ENCODE data around the gene ADCY5.

The ADCY5 gene

GRCh38 chr3:123346021-123346420 lies 102.9 kb downstream of the ADCY5 start:
- DNase-seq (ENCODE audit: low read depth in 4 of 4, low spot score in 1 of 4) = no peak

GRCh38 chr3:123344907-123345594 lies 103.8 kb downstream of the ADCY5 start:
- no peak for DNase-seq (ENCODE audit: low read depth in 4 of 4, low spot score in 1 of 4)

DNA sequence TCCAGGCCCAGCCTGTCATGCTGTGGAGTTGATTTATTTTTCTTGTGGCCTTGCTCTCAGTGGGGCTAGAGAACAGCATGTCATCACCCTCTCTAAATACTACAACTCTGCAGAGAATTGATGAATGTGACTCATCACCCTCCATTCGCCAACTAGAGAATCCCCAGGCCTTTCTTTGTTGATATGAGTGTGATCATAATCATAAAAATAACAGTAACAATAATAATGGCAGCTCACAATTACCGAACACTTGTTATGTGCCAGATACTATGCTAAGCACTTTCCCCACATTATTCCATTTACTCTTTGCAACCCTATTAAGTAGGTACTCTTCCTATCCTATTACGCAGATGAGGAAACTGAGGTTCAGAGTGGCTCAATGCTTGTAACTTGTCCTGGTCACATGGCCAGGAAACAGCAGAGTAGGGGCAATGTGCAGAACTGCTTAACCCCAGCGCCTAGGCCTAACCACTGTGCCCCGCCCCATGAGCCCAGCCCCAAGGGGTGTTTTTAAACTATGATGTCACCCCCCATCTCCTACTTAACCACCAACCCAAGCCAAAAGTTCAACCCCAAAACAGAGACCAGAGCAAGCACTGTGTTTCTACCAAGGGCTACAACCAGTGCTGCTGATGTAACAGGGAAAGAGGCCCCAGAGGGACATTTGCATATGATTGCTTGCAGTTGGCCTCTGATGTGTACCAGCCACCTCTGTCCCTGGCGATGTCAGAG lies 104.5 kb downstream of the ADCY5 start:
- no peak for DNase-seq (ENCODE audit: low read depth in 4 of 4, low spot score in 1 of 4)

DNA sequence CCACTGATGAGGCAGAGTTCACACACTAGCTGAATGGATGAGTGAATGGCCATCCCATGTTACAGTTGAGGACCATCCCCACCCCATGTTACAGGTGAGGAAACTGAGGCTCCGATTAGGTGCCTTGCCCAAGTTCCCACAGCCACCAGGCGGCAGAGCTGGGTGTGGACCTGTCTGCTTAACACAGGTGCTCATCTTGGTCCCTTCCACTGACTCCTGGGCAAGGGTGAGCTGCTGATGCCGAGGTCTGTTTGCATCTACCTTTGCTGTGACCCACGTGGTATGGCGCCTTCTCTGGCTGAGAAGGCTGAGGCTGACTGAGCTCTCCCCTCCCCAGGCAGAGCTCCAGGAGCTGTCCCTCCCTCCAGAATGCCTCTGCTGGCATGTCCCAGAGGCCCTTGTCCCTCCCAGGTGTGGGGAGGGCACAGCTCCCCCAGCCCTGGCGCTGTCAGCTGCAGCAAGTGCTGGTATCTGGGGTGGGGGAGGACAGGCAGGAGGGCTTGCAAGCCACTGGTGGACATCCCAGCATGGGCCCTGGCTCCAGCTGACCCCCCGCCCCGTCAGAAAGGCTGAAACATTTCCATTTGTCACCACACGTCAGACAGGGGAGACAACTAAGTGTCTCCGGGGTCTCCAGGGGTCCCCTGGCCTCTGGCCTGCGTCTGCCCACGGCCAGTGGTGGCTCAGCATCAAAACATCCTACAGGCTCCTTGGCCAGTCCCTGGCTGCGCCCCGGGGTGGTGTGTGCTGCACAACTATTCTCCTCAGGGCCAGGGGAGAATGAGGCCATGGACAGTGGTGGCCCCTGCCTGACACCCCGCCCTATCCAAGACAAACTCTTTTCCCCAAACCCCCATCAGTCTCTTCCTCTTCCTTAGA lies 105.4 kb downstream of the ADCY5 start:
- DNase-seq (ENCODE audit: low read depth in 4 of 4, low spot score in 1 of 4) = no peak

- no peak for DNase-seq (ENCODE audit: low read depth in 4 of 4, low spot score in 1 of 4)
Observed at GRCh38 chr3:123342631-123343080, 106.2 kb downstream of the ADCY5 start.

DNA sequence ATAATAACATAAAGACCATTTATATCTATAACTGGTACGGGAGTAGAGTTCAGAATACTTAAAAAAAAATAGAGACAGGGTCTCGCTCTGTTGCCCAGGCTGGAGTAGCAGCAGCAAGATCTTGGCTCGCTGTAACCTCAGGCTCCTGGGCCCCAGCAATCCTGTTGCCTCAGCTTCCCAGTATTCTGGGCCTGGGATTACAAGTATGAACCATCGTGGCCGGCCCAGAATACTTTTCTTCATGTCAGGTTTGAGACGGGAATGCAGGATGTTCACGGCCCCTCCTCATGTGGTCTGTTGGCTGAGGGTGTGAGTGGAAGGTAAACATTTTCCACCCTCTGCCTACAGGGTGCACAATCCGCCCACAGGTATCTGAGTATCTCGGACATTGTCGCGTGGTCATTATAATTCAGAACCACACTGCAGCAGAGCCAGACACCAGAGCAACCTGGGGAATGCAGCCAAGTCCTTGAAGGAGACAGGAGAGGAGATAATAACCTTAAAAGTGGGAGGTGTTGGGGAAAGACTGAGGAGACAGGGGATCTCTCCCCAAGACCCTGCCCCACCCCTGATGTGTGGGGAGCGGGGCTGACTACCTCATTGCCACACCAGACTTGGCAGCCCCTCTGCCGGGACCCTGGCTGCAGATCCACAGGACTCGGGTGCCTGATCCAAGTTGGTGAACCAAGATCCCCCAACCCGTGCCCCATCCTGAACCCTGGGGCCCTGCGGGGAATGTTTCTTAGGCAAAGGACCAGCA lies 106.8 kb downstream of the ADCY5 start:
- no peak for DNase-seq (ENCODE audit: low read depth in 4 of 4, low spot score in 1 of 4)

- DNase-seq (ENCODE audit: low read depth in 4 of 4, low spot score in 1 of 4) = no peak
Observed at GRCh38 chr3:123340336-123340735, 108.6 kb downstream of the ADCY5 start.

DNA sequence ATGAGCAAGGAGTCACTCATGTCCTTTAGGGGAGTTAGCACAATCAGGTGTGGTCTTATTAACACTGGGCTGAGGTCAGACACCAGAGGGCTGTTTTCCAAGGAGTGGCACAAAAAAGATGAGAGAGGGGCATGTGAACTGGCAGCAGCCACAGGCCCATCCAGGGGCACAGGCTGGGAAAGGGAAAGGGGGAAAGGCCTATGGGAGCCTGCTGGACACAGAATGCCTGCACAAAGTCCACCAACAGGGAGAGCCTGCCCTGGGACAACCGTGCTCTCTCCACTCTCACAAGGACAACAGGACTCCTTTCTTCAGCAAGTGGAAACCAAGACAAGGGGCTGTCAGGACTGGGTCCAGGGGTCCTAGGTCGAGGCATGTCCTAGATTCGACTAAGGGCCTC lies 109.6 kb downstream of the ADCY5 start:
- no peak for DNase-seq (ENCODE audit: low read depth in 4 of 4, low spot score in 1 of 4)

DNA sequence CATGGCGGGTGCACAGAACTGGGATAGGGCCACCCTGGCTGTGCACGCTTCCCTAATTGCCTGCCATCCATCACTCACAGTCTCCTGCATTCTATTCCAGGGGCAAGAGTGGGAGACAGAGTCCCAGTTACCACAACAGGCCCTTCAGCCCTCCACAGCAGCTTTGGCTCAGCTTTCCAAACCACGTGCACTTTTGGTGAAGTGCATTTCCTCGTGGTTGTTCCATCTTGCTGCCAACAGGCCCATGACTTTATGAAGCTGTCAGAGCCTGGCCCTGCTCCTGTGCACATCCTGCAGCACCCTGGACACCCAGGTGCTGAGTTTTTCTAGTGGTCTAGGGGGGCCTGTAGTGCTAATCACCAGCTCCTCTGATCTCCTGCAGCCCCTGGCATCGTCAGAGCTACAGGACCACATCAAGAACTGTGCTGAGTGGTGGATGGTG lies 110.2 kb downstream of the ADCY5 start:
- DNase-seq (ENCODE audit: low read depth in 4 of 4, low spot score in 1 of 4) = no peak

GRCh38 chr3:123337948-123338619 lies 110.8 kb downstream of the ADCY5 start:
- DNase-seq (ENCODE audit: low read depth in 4 of 4, low spot score in 1 of 4) = no peak

DNA sequence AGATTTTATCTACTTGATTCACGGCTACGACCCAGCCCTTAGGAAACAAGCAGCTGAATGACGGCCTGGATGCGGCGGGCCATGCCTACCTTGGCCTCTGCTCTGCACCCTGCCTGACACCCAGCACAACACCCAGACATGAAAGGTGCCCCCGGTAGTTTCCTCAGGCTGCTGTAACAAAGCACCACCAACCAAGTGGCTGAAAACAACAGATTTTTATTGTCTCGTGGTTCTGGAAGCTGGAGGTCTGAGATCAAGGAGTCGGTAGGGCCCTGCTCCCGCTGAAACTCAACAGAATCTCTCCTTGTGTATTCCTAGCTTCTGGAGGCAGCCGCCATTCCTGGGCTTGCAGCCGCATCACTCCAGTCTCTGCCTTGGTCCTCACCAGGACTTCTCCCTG lies 111.7 kb downstream of the ADCY5 start:
- no peak for DNase-seq (ENCODE audit: low read depth in 4 of 4, low spot score in 1 of 4)

DNA sequence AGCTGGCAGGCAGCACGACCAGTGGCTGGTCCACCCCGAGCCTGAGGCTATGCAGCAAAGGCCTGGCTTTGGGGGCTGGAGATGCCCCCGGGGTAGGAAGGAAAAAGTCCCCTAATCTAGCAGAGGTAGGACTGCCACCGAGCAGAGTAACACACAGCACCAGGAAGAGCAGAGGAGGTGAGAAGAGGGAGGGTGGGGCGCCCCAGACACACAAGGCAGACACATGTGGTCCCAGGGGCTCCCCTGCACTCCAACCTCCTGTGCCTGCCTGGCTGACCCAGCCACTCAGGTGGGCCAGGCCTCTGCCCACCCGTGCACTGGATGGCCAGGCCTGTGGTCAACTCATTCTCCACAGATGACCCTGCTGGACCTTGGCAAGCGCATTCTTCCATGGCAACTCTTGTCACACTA lies 112.4 kb downstream of the ADCY5 start:
- DNase-seq (ENCODE audit: low read depth in 4 of 4, low spot score in 1 of 4) = no peak

DNA sequence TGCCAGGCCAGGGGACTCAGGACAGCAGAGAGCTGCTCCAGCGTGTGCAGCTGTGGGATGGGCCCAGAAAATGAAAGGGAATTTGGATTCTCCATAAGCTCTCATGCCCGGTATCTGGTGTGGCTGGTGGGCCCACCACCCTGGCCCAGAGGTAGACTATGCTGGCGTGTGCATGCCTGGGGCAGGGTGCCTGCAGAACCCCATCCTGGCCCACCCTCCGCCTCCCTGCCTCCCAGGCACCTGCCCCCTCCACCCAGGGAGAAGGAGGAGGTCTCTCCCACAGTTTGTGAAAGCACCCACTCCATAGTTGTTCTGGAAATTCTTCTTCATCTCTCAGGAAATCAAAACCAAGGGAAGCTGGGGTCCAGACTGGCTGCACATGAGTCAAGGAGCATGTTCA lies 112.9 kb downstream of the ADCY5 start:
- no peak for DNase-seq (ENCODE audit: low read depth in 4 of 4, low spot score in 1 of 4)

- DNase-seq (ENCODE audit: low read depth in 4 of 4, low spot score in 1 of 4) = no peak
Observed at GRCh38 chr3:123335007-123335670, 113.8 kb downstream of the ADCY5 start.

GRCh38 chr3:123334056-123334455 lies 114.8 kb downstream of the ADCY5 start:
- no peak for DNase-seq (ENCODE audit: low read depth in 4 of 4, low spot score in 1 of 4)

- DNase-seq (ENCODE audit: low read depth in 4 of 4, low spot score in 1 of 4) = no peak
Observed at GRCh38 chr3:123333401-123333800, 115.5 kb downstream of the ADCY5 start.

GRCh38 chr3:123332124-123332641 lies 116.7 kb downstream of the ADCY5 start:
- DNase-seq (ENCODE audit: low read depth in 4 of 4, low spot score in 1 of 4) = no peak

- no peak for DNase-seq (ENCODE audit: low read depth in 4 of 4, low spot score in 1 of 4)
Observed at GRCh38 chr3:123331651-123332050, 117.2 kb downstream of the ADCY5 start.

GRCh38 chr3:123331006-123331405 lies 117.9 kb downstream of the ADCY5 start:
- no peak for DNase-seq (ENCODE audit: low read depth in 4 of 4, low spot score in 1 of 4)

Data from stimulated activated CD4-positive, alpha-beta T cell treated with anti-CD3 and anti-CD28 coated beads, Interleukin-1b, Interleukin-23, amount 100 ng/mL, for 24 hours (primary cell).